NCI-H2196 (cell line): ENCODE results near the gene COL8A1.

Source experiments
- DNase-seq: peaks from one replicate; lab custom pipeline; 2025; ENCODE audit not compliant: unreplicated experiment; lab: John Stamatoyannopoulos, UW

The COL8A1 gene

DNA sequence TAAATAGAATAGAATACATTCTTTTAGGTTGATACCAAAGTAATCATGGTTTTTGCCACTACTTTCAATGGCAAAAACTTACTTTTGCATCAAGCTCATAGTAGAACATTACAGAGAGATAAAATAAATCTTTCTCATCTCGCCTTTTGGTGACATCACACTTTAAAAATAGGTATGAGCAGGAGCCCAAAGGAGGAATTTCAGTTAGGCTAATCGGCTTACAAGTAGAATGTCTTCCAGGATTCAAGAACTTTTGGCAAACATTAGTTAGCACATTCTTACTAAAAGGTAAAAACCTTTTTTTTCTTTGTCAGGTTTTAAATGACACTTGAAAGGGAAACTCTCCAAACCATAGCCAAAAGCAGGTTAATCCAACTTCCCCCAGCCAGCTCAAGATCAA, 119.6 kb downstream of the COL8A1 start:
- DNase-seq, result no peak

DNA sequence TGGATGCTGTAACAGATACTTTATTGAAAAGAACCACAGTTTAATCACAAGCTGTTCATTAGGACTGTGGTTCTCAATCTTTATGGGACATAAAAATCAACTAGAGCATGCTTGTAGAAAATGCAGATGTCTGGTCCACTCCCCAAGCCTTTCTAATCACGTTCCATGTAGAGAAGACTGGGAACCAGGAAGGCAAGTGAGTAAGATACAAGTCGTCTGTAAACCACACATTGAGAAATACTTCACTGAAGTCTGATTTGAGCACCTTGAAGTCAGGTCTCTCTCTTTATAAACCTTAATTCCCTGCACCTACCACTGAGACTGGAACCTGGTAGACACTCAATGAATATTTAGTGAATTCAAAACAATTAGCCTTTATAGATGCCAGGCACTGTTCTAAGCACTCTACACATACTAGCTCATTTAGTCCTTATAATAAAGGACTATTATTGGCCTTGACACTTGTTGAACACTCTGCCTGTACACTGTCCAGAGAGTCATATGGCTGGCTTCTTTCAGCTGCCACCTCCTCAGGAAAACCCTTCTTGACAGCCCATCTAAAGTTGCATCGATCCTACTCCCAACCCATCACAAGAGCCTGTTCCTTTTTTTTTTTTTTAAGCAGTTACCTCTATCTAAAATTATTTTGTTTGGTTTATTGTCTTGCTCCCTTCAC, 120.2 kb downstream of the COL8A1 start:
- no peak for DNase-seq

DNA sequence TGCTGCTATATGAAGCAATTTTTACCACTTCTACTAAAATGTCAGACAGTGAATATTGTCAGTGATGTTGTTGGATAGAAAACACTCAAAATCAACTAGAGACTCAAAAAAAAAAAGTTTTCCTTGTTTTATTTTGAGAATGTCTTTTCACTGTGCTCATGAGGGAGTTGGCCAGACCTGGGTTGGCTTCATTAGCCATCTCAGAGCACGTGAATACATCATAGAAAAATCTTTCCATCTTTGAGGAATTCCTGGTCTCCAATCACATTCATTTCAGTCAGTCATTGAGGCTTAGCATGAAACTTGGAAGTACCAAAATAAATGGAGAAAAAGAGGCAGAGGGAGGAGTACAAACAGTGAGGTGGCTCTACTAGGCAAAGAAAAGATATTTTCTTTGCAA, 121.6 kb downstream of the COL8A1 start:
- no peak for DNase-seq

DNA sequence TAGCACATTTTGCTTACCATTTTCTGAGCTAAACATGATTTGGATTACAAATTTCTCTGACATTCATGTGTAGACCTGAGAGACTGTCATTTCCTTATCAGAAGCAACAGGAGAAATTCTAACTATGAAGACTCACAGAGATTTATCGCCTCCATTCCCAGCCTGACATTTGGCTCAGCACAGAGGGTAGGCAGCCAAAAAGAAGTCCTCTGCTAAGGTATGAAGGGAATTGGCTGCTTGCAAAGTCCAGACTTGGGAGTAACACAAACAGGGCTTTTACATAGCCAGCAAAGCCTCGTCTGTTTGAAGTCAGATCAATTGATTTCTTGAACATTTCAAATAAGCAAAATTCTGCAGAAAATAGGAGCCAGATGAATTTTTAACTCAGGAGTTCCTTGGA, 122.2 kb downstream of the COL8A1 start:
- no peak for DNase-seq

DNA sequence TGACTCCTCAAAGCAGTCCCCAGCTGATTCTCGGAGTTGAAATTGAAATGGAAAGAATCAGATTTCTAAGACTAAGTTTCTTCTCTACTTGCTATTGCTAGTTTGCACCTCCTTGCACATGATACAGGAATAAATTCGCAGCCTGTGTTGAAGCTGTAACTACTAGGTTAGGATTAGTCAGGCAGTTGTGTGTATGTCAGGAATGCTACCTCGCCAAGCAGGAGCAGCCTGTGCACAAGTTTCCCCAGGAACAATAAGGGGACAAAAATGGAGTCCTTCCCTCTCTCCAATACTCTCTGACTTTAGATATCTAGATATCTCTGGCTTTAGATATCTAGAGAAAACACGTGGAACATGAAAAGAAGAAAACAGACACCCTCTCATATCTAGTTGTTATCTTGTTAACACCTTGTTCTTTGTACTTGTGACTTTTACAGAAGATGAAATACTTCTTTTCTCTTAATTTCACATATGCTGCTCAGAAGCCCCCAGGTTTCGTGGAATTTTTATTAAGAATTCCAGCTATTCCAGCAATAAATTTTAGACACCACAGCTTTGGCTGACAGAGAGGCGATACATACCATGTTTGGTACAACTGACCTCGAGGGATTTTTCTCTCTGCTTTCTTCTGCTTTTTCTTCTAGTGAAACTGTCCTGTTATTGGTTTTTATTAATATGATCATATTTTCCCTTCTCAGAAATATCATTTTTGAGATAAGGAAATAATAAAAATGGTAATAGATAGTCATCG, 123.2 kb downstream of the COL8A1 start:
- DNase-seq, result no peak

DNA sequence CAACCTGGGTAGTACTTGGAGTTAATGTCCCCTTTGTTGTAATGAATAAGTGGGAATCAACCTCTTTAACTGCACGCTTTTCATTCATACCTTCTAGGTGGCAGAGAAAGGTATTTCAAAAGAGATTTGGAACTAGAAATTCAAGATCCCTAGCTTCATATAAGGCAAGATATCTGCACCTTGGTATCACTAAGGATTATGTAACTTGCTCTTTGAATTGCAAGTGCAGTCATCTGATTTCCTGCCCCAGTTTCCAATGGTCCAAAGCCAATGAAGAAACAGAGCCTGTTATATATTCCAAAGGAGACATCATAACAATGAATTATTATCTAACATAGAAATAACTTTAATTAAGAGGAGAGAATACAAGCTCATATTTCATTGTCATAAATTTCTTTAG, 124.5 kb downstream of the COL8A1 start:
- DNase-seq, result no peak

DNA sequence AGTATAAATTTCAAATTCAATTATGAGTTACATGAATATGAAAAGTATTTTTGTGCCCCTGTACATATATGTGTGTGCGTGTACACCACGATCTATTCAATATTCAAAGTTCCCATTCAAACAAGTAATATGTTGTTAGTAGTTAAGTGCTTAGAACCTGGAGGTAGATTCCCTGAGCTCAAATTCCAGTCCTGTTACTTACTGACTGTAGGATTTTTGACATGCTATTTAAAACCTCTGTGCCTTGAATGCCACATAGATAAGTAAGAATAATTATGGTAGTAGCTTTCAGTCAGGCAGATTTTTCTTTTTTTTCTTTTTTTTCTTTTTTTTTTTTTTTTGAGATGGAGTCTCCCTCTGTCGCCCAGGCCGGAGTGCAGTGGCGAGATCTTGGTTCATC, 126.0 kb downstream of the COL8A1 start:
- DNase-seq, result no peak

DNA sequence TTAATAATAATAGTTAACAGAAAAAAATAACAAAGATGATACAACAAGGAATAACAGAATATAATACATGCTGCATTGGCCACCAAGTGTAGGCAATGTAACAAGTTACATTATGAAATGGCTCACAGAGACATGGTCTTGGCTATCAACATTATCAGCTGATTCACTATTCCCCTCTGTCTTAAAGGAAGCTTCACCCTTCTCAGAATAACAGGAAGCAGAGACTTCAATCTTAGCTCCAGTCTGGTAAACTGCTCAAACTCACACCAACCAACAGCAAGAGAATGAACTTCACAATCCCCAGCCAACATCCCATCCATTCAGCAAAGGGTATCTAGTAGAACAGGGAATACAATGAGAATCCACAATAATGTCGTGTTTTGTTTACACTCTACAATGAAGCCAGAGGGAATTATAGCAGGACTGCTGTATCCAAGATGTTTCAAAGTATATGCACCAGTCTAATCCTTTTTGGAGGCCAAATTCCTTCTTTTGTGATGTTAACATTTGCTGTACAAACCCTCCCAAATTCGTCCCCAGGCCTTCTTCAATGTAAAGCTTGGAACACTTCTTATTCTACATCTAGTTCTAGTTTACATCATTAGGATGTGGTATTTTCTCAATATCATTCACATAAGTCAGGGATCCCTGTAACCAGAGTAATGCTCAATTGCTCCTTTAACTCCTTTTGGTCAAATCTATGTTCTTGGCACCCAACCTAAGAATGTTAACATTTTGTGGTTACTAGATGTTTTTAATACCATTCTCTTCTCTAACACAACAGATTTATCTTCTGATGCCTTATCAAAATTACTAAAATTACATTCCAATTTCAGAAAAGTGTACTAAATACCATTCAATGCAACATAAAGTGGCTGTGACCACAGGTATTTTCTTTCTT, 126.9 kb downstream of the COL8A1 start:
- no peak for DNase-seq

DNA sequence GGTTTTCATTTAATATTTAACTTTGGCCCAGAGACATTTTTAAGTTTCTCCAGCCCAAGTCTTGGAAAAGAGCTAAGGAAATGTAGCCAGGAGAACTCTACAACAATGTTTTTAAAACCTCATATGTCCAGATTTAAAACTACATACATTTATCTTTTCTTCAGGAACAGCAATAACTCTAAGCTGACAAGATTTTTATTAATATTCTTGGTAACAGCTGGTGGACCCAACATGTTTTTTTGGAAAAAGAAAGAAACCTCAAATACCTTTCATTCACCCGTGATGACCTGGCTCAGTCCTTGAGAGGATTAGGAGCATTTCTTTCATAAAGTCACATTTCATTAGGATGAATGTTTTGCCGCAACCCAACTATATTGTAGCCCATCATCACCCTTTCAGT, 128.9 kb downstream of the COL8A1 start:
- DNase-seq, result no peak

DNA sequence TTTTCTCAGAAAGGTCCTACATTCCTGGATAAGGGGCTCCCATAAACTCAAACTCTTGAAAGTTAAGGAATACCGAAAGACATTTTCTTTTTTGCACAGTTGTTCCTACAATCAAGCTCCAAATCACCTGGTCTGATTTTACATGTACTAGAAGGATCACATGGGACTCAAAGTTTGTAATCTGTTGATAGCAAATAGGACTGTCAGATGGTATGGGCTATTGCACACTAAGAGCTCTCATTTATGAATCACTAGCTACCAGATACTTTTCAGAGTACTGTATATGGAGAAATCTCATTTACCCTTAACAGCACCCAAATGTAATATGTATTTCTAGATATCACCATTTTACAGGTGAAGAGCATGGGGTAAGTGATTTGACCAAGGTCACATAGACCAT, 129.7 kb downstream of the COL8A1 start:
- no peak for DNase-seq

DNA sequence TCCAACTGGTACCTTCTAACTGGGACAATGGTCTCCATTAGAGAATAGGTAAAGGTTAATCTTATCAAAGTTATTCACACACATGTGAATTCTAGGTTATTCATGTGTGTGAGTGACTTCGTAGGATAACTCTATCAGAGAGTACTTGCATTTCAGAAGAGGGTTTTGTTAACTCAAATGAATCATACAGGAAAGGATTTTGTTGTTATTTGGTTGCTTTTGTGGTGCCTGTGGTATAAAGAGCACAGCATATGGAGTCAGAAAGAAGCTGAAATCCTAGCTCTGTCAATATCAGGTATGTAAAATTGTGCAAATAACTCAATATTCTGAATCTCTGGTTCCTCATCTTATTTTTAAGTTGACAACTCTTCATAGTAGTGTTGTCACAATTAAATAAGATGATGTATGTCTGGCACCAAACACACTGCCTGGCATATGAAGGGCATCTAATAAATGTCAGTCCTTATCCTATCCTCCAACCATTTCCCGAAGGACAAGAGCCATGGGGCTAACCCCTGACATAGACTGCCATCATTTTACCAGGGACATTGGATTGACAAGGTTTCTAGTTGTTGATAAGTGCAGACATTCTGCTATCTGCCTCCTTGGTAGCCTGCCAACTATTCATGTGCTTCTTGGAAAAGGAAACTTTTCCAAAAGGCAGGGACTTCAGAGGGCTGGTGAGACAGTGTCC, 130.6 kb downstream of the COL8A1 start:
- no peak for DNase-seq

DNA sequence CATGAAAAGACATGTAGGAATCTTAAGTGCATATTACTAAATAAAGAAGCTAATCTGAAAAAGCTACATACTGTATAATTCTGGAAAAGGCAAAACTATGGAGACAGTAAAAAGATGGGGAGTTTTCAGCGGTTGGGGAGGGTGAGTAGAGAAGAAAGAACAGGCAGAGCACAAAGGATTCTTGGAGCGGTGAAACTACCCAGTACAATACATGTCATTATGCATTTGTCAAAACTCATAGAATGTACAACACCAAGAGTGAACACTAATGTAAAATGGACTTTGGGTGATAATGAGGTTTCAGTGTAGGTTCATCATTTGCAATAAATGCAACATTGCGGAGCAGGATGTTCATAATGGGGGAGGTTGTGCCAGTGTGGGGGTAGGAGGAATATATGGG, 133.8 kb downstream of the COL8A1 start:
- DNase-seq, result no peak

DNA sequence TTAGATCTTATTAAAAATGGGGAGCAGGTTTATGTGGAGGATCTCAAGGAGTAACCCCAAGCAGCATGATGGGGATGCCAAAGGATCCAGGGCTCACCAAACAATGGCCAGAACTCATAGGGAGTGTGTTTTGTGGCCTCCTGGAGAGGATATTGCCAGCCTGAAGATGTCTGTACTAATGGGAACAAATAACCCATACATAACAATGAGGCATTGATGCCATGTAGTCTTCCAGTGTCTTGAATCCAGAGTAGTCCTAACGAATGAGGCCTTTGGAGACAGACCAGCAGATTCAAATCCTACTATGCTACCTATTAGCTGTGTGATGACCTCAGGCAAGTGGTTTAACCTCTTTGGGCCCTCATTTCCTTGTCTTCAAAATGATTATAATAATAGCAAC, 134.3 kb downstream of the COL8A1 start:
- DNase-seq, result no peak

DNA sequence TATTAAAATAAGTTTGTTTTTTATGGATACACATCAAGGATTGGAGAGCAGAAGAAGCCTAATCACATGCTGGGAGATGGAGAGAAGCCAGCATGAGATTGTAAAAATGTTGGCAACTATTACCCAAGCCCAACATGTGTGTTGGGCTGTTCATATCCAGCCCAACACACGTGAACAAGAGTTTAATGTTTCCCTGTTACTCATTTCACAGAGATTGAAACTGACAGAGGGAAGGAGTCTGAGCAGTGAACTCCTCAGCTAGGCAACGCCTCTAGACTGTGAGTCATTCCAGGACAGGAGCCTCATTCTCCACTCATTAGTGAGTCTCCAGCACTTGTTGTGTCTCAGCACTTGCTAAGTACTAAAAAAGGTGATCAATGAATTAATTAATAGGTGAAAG, 136.1 kb downstream of the COL8A1 start:
- no peak for DNase-seq

DNA sequence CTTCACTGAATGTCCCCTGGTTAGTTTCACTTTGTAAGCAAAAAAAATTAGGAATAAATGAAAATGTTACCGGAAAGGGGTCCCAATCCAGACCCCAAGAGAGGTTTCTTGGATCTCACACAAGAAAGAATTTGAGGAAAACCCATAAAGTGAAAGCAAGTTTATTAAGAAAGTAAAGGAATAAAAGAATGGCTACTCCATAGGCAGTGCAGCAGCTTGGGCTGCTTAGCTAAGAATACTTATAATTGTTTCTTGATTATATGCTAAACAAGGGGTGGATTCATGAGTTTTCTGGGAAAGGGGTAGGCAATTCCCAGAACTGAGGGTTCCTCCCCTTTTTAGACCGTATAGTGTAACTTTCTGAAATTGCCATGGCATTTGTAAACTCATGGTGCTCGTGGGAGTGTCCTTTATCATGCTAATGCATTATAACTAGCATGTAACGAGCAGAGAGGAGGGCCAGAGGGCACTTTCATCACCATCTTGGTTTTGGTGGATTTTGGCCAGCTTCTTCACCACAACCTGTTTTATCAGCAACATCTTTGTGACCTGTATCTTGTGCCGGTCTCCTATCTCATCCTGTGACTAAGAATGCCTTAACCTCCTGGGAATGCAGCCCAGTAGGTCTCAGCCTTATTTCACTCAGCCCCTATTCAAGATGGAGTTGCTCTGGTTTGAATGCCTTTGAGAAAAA, 138.3 kb downstream of the COL8A1 start:
- DNase-seq, result no peak

DNA sequence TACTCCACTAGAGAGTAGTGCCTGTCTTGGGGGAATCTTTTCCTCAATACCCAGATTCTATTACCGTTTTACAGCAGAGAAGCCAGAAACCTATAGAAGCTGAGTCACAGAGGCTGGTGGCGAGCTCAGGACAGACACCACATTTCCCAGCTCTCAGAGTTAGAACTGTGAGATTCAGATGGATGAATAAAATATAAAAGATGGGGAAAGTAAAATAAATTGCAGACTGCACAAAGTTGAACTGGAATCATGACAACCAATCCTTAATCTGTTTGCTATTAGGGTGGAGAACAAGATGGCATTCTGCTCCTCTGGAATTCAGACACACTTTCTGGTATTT, 138.8 kb downstream of the COL8A1 start:
- DNase-seq, result no peak

DNA sequence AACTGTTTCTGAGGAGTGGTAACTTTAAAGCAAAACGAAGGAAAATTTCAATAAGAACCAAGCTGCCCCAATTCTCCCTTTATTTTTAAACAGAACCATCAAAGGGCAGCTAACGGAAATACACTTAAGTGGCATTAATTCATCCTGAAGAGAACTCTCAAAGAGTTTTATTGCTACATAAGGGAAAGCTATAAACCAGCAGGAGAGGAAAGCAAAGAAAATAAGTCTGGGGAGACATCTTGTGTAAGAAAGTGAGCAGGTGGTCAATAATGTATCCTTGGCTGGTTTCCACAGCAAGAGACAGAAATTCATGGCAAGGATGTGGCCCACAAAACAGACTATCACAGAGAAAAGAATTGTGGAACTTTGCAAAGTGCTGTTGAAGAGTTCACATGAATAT, 139.3 kb downstream of the COL8A1 start:
- DNase-seq, result no peak

DNA sequence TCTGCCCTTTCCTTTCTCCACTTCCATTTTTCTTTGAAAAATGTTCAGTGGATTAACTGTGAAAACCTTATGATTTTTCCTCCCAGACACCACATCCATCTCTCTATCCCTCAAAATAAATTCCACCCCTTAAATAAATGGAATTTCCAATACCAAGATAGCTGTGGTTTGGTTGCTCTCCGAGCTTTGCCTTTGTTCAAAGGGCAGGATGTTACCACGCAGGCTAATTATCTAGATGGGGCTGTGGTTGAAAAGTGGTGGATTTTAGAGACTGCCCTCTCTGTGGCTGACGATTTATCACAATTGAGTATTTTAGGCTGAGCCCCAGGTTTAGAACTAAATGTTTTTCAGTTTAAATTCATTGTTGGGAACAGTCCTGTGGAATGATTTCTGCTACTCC, 142.4 kb downstream of the COL8A1 start:
- no peak for DNase-seq

DNA sequence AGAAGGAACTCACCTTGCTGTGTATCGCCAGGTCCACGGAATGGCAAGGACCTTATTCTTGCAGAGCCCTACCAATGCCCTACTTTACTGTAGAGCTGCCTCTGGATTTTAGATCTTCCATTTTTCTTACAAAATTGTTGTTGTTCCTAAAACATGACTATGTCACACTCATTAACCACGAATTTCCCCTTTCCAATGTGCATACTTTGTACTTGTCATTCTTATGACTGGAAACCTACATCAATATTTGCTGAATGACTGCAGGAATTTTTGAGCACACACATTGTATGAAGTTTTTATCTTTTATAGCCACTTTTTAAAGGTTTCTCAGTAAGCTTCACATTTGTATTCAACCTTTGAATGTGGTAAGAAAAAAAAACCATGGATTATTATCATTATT, 143.4 kb downstream of the COL8A1 start:
- DNase-seq, result no peak

DNA sequence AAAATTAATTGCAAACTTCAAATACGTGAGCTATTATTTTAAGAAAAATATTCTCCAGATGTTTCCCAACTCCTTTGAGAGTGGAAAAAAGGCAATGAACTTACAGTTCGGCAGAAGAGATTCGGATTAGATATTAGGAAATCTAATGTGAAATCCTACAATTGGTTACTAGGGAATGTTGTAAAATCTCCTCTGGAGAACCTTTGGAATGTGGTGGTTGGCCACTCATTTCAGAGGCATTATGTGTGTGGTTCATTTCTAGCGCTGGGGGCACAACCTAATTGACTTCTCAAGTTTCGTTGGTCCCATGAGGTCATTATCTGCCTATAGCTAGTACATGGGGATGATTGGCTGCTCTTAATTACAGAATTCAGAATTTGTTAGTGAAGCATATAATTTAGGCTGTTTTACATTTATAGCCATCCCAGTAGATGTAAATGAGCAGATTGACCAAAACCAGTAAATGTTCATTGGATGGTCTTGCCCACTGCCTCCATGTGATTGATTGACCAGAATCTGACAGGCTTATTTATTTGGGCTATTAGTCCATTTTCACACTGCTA, 144.7 kb downstream of the COL8A1 start:
- DNase-seq, result no peak
